Measurements from ENCODE around the gene EPHA4. TPM values are rescaled to one million over a fixed set of nuclear protein-coding genes. Genes with fewer than 3 reads are reported as not detected.
A peak's percentile ranks its signal among the peaks of the same experiment; 100 is the strongest.

EPHA4 gene
- total RNA-seq, 1 donor from 2014 or later = 15.2 TPM

- no peak for DNase-seq (ENCODE audit: low spot score)
Observed at GRCh38 chr2:221392228-221392881, 179.7 kb downstream of the EPHA4 start.

GRCh38 chr2:221390878-221391277, 181.2 kb downstream of the EPHA4 start:
- peak; percentile 82 for DNase-seq (ENCODE audit: low spot score)

GRCh38 chr2:221389904-221390303, 182.2 kb downstream of the EPHA4 start:
- no peak for DNase-seq (ENCODE audit: low spot score)

- no peak for DNase-seq (ENCODE audit: low spot score)
Observed at GRCh38 chr2:221389421-221389820, 182.7 kb downstream of the EPHA4 start.

GRCh38 chr2:221388891-221389290, 183.2 kb downstream of the EPHA4 start:
- DNase-seq (ENCODE audit: low spot score) = no peak

GRCh38 chr2:221385716-221386115, 186.4 kb downstream of the EPHA4 start:
- DNase-seq (ENCODE audit: low spot score) = no peak

- DNase-seq (ENCODE audit: low spot score) = no peak
Observed at GRCh38 chr2:221381928-221382488, 190.1 kb downstream of the EPHA4 start.

- no peak for DNase-seq (ENCODE audit: low spot score)
Observed at GRCh38 chr2:221380686-221381085, 191.4 kb downstream of the EPHA4 start.

GRCh38 chr2:221380062-221380461, 192.0 kb downstream of the EPHA4 start:
- DNase-seq (ENCODE audit: low spot score) = no peak

GRCh38 chr2:221377597-221377996, 194.5 kb downstream of the EPHA4 start:
- DNase-seq (ENCODE audit: low spot score) = no peak

GRCh38 chr2:221377066-221377465, 195.0 kb downstream of the EPHA4 start:
- DNase-seq (ENCODE audit: low spot score) = no peak

- DNase-seq (ENCODE audit: low spot score) = no peak
Observed at GRCh38 chr2:221374234-221374633, 197.9 kb downstream of the EPHA4 start.

GRCh38 chr2:221372907-221373306, 199.2 kb downstream of the EPHA4 start:
- no peak for DNase-seq (ENCODE audit: low spot score)

- DNase-seq (ENCODE audit: low spot score) = no peak
Observed at GRCh38 chr2:221372159-221372884, 199.8 kb downstream of the EPHA4 start.

GRCh38 chr2:221371347-221371746, 200.8 kb downstream of the EPHA4 start:
- no peak for DNase-seq (ENCODE audit: low spot score)

GRCh38 chr2:221370857-221371211, 201.3 kb downstream of the EPHA4 start:
- DNase-seq (ENCODE audit: low spot score) = no peak

- DNase-seq (ENCODE audit: low spot score) = no peak
Observed at GRCh38 chr2:221370076-221370856, 201.8 kb downstream of the EPHA4 start.
